ENCODE measurements around the gene ALK.

DNA sequence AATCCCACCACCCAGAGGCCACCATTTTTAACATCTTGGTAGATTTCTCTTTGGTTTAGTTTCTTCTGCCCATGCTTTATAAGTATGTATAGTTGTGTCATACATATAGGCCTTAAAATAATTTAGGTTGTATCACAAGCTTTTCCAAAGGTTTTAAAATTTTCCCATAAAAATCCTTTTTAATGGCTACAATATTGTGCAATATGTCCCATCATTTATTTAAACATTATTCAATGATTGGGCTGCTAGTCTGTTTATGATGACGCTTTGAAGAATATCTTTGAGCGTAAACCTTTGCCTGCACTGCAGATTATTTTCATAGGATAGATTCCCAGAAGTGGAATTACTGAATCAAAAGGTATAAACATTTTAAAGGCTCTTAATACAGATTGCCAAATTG is 588.8 kb downstream of the ALK start:
- TF ChIP-seq, protein P1, sequence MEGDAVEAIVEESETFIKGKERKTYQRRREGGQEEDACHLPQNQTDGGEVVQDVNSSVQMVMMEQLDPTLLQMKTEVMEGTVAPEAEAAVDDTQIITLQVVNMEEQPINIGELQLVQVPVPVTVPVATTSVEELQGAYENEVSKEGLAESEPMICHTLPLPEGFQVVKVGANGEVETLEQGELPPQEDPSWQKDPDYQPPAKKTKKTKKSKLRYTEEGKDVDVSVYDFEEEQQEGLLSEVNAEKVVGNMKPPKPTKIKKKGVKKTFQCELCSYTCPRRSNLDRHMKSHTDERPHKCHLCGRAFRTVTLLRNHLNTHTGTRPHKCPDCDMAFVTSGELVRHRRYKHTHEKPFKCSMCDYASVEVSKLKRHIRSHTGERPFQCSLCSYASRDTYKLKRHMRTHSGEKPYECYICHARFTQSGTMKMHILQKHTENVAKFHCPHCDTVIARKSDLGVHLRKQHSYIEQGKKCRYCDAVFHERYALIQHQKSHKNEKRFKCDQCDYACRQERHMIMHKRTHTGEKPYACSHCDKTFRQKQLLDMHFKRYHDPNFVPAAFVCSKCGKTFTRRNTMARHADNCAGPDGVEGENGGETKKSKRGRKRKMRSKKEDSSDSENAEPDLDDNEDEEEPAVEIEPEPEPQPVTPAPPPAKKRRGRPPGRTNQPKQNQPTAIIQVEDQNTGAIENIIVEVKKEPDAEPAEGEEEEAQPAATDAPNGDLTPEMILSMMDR (conservative IDR thresholded peaks at IDR 0.05; ENCODE audit: low read depth in 2 of 2), result no peak
- TF ChIP-seq, protein P2, sequence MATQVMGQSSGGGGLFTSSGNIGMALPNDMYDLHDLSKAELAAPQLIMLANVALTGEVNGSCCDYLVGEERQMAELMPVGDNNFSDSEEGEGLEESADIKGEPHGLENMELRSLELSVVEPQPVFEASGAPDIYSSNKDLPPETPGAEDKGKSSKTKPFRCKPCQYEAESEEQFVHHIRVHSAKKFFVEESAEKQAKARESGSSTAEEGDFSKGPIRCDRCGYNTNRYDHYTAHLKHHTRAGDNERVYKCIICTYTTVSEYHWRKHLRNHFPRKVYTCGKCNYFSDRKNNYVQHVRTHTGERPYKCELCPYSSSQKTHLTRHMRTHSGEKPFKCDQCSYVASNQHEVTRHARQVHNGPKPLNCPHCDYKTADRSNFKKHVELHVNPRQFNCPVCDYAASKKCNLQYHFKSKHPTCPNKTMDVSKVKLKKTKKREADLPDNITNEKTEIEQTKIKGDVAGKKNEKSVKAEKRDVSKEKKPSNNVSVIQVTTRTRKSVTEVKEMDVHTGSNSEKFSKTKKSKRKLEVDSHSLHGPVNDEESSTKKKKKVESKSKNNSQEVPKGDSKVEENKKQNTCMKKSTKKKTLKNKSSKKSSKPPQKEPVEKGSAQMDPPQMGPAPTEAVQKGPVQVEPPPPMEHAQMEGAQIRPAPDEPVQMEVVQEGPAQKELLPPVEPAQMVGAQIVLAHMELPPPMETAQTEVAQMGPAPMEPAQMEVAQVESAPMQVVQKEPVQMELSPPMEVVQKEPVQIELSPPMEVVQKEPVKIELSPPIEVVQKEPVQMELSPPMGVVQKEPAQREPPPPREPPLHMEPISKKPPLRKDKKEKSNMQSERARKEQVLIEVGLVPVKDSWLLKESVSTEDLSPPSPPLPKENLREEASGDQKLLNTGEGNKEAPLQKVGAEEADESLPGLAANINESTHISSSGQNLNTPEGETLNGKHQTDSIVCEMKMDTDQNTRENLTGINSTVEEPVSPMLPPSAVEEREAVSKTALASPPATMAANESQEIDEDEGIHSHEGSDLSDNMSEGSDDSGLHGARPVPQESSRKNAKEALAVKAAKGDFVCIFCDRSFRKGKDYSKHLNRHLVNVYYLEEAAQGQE (IDR thresholded peaks at IDR 0.05; ENCODE audit: unreplicated experiment), result no peak
- TF ChIP-seq EZH2 (IDR thresholded peaks at IDR 0.05; ENCODE audit: low read depth, unreplicated experiment), result no peak
- TF ChIP-seq EZH2phosphoT487 (IDR thresholded peaks at IDR 0.05; ENCODE audit: unreplicated experiment), result no peak
- TF ChIP-seq, protein P3, sequence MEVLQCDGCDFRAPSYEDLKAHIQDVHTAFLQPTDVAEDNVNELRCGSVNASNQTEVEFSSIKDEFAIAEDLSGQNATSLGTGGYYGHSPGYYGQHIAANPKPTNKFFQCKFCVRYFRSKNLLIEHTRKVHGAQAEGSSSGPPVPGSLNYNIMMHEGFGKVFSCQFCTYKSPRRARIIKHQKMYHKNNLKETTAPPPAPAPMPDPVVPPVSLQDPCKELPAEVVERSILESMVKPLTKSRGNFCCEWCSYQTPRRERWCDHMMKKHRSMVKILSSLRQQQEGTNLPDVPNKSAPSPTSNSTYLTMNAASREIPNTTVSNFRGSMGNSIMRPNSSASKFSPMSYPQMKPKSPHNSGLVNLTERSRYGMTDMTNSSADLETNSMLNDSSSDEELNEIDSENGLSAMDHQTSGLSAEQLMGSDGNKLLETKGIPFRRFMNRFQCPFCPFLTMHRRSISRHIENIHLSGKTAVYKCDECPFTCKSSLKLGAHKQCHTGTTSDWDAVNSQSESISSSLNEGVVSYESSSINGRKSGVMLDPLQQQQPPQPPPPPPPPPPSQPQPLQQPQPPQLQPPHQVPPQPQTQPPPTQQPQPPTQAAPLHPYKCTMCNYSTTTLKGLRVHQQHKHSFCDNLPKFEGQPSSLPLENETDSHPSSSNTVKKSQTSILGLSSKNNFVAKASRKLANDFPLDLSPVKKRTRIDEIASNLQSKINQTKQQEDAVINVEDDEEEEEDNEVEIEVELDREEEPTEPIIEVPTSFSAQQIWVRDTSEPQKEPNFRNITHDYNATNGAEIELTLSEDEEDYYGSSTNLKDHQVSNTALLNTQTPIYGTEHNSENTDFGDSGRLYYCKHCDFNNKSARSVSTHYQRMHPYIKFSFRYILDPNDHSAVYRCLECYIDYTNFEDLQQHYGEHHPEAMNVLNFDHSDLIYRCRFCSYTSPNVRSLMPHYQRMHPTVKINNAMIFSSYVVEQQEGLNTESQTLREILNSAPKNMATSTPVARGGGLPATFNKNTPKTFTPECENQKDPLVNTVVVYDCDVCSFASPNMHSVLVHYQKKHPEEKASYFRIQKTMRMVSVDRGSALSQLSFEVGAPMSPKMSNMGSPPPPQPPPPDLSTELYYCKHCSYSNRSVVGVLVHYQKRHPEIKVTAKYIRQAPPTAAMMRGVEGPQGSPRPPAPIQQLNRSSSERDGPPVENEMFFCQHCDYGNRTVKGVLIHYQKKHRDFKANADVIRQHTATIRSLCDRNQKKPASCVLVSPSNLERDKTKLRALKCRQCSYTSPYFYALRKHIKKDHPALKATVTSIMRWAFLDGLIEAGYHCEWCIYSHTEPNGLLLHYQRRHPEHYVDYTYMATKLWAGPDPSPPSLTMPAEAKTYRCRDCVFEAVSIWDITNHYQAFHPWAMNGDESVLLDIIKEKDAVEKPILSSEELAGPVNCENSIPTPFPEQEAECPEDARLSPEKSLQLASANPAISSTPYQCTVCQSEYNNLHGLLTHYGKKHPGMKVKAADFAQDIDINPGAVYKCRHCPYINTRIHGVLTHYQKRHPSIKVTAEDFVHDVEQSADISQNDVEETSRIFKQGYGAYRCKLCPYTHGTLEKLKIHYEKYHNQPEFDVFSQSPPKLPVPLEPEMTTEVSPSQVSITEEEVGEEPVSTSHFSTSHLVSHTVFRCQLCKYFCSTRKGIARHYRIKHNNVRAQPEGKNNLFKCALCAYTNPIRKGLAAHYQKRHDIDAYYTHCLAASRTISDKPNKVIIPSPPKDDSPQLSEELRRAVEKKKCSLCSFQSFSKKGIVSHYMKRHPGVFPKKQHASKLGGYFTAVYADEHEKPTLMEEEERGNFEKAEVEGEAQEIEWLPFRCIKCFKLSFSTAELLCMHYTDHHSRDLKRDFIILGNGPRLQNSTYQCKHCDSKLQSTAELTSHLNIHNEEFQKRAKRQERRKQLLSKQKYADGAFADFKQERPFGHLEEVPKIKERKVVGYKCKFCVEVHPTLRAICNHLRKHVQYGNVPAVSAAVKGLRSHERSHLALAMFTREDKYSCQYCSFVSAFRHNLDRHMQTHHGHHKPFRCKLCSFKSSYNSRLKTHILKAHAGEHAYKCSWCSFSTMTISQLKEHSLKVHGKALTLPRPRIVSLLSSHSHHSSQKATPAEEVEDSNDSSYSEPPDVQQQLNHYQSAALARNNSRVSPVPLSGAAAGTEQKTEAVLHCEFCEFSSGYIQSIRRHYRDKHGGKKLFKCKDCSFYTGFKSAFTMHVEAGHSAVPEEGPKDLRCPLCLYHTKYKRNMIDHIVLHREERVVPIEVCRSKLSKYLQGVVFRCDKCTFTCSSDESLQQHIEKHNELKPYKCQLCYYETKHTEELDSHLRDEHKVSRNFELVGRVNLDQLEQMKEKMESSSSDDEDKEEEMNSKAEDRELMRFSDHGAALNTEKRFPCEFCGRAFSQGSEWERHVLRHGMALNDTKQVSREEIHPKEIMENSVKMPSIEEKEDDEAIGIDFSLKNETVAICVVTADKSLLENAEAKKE (CRISPR knock-in tag; IDR thresholded peaks at IDR 0.05), result no peak
- TF ChIP-seq POLR2AphosphoS5 (IDR thresholded peaks at IDR 0.05; ENCODE audit: low read depth), result no peak
- TF ChIP-seq STAT1 (IDR thresholded peaks at IDR 0.05; ENCODE audit: unreplicated experiment), result no peak
